C4-2B (cell line): ENCODE results near the gene RNF149.

Experiments used
- ZFX ChIP-seq: fragments of 450-650 bp; IDR thresholded peaks from 2 replicates; pipeline ENCODE4 v1.6.1; 2017
- TF ChIP-seq, protein P1 (sequence below): fragments of 450-650 bp; conservative IDR thresholded peaks from 2 replicates; pipeline ENCODE4 v1.5.1; 2017; ENCODE audit warnings: mild to moderate bottlenecking

- TF ChIP-seq, protein P1, sequence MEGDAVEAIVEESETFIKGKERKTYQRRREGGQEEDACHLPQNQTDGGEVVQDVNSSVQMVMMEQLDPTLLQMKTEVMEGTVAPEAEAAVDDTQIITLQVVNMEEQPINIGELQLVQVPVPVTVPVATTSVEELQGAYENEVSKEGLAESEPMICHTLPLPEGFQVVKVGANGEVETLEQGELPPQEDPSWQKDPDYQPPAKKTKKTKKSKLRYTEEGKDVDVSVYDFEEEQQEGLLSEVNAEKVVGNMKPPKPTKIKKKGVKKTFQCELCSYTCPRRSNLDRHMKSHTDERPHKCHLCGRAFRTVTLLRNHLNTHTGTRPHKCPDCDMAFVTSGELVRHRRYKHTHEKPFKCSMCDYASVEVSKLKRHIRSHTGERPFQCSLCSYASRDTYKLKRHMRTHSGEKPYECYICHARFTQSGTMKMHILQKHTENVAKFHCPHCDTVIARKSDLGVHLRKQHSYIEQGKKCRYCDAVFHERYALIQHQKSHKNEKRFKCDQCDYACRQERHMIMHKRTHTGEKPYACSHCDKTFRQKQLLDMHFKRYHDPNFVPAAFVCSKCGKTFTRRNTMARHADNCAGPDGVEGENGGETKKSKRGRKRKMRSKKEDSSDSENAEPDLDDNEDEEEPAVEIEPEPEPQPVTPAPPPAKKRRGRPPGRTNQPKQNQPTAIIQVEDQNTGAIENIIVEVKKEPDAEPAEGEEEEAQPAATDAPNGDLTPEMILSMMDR = no peak
- peak; percentile 66 for TF ChIP-seq ZFX
Observed at GRCh38 chr2:101308432-101309210, at the start of gene RNF149.
